ENCODE measurements around the gene SLC25A21.

Gene SLC25A21

DNA sequence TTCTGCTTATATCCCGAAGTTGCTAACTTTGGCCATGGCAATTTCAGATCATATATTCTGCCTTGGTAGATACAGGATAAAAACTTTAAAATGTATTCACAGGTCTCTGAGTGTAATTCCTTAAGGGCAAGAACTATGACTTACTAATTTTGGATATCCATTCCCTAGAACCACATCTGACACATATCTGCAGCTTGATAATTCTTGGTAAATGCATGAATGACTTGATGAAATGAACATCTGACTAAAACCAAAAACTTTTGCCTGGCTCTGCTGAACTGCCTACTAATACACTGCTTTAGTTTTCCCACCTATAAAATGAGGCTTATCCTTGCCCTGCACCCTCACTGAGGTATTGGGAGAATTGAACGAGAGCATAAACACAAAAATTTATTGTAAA is 32.2 kb downstream of the SLC25A21 start:
- DNase-seq: no peak

DNA sequence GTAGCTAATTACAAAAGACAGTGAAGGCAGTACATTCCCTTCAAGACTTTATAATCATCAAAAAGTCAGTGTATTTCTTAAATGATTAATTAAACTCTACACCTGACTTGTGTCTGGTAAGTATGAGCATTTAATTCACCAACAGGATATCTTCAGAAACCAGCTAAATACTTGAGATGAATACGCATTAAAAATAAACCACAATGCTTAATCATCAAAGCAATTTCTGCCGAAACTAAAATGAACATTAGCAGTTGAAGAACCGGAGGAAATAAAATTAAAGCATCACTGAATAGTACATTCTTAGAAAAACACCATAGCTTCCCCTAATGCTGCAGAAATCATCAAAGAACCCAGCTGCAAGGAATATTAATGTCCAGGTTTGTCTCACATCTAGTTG is 32.7 kb downstream of the SLC25A21 start:
- no peak for DNase-seq

DNA sequence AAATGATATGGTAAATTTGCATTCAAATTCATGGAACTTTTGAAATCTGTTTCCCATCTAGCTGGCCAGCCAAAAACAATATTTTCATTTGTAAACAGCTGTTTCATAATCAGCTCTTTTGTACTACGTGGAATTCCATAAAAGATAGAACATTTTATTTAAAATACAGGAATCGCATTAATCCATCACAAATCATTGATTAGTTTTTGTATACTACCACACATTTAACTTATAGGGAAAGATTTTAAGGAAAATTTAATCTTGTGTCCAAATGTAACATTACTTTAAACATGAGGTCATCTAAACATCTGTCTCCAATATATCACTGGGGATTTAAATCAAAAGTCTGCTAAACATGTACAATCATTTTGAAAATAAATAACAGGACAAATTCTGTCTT is 33.5 kb downstream of the SLC25A21 start:
- DNase-seq: no peak

DNA sequence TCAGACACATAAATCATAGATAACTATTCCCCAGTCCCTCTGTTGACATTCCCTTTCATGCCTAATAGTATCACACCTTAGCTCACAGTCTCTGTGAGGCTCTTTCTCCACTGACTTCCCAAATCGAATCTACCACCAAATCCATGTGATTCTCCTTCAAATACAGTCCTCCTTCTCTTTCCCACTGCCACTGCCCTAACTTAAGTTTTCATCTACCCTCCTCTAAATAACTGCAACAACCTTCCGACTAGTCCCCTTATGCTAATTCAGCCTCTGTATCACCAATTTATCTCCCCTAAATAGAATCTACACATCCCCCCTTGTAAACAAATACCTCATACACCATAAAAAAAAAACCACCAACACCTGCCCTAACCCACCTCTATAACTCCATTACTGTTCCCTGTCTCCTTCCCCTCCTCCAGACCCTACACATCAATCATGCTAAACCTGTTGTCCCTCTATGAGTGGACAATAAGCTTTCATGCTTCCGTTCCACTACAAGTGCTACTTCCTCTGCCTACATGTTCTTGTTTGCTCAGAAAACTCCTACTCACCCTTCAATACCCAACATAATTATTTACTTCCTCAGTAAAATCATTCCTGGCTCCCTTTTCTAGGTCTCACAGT is 39.0 kb downstream of the SLC25A21 start:
- DNase-seq: no peak

DNA sequence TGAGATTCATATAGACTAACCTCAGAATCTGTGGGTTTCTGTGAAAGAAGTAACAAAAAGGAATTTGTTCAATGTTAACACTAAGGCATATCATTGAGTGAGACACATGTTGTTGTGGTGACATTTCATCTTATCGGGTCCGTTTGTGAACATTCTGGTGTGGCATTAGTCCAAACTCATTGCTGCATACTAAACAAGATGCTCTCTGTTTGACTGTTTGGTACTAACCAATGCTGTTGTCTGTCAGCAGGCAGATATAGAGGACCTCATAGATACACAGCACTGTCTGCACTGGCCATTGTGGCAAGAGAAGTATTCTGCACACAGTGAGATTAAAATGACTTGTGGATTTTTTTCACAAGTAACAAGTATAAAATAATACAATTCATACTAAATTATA is 41.2 kb downstream of the SLC25A21 start:
- no peak for DNase-seq

DNA sequence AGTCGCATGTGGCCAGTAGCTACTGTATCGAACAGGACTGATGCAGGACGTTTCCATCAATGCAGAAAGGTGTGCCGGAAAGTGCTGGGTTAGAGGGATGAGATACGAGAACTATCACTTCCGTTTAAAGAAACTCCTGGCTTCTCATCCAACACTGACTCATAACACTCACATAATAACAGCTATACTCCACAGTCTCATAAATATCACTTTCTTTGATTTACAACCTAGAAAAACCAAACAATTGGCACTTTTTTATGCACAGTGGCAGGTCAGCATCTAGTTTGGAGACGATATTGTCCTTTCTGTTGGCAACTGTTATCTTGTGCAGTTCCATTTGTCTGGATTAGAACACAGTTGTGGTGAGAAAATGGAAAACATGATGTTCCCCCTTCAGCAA is 43.4 kb downstream of the SLC25A21 start:
- DNase-seq: no peak

DNA sequence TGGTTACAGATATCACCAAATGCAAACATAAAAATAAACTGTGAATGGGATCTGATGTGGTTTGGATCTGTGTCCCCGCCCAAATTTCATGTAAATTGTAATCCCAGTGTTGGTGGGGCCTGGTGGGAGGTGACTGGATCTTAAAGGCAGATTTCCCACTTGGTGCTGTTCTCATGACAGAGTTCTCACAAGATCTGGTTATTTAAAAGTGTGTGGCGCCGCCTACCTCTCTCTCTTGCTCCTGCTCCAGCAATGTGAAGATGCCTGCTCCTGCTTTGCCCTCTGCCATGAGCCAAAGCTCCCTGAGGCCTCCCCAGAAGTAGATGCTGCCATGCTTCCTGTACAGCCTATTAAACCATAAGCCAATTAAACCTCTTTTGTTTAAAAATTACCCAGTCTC is 47.8 kb downstream of the SLC25A21 start:
- DNase-seq: peak; percentile 4

DNA sequence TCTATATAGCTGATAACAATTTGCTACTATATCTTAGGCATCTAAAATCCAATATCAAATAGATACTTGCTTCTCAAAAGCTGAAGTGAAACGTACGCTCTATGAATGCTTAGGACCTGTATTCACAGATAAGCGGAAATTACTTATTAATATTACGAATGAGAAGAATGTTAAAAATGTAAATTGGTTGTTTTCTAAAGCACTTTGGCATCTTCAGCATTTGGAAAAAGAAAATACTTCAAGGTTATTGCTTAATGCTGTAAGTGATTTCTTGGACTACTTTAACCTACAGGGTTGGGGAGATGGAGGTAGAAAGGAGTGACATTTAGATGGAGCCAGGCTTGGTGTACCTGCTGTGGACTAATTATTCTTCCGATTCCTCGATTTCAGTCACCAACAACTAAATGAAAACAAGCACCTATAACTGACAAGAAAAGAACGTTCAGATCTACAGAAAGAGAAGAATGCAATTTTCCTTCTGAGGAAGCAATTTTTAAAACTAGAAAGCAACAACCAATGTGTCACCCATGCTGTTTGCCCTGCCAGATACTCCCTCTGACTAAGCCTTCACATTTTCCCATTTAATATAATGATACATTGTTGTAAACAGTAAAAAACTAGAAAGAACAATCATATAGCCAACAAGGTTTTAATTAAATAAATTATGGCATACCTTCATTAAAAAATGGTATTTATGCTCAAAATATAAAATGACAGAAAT is 49.3 kb downstream of the SLC25A21 start:
- DNase-seq: no peak

DNA sequence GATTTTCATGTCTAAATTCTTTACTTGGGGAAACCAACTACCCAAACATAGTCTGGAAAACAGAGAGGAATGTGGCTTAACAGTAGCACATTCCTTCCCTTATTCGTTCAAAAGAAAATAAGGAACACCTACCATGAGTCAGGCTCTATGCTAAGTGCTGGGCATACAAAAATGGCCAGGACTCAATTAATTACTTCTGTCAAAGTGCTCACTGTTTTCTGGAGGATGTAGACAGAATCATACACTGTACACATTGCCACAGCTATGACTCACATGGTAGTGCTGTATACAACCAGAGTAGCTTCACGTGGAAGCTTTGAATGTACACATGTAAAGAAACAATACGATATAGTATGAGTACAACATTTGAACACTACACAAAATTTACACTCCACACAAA is 50.1 kb downstream of the SLC25A21 start:
- DNase-seq: no peak

DNA sequence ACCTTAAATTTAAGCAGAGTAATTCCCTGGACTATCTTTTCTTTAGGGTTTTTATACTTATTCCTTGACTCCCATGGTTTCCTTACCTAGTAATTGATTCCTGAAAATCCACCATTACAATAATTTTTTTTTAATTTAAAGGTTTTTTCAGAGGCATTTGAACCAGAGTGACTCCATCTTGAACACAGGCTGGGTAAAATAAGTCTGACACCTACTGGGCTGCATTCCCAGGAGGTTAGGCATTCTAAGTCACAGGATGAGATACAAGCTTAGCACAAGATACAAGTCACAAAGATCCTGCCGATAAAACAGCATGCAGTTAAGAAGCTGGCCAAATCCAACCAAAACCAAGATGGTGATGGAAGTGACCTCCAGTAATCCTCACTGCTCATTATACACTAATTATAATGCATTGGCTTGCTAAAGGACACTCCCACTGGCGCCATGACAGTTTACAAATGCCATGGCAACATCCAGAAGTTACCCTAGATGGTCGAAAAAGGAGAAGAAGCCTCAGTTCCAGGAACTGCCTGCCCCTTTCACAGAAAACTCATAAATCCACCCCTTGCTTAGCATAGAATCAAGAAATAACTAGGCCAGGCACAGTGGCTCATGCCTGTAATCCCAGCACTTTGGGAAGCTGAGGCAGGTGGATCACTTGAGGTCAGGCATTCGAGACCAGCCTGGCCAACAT is 53.6 kb downstream of the SLC25A21 start:
- DNase-seq: no peak

DNA sequence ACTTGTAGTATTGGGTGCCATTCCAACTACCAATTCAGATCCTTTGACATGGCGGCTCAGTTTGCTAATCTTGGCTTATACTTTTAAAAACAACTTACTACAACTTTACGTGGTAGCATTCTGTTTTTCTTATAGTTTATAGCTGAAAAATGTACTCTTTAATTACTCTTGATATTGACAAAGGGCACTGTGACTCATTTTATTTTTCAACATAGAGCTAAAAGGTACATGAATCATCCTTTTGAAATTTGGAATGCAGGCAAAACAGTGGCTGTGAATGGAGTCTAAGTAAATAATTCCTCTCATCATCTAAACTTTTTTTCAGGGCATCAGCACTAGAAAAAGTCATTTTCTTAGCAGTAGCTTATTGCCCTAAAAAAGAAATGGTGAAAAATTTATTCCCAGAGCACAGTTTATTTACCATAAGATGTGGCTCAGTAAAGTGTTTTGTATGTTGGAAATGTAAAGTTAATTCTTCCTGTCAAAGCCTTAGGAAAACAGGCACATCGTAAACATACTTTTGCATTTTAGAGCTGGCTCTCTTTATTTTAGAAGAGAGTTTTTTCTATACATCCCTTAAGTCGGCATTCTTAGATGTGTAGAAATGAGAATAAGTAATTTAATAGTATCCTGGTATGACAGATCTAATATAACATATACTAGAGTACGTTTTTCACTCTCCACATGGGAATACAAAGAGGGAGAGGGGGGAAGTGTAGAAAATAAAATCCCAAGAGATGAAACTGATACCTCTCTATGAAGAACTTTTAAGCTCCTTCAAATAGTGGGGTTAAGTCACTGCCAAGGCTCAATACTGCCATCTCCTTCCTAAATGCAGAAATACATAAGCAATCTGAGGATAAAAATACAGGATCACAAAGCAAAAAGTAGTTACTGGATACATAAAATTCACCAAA is 55.2 kb downstream of the SLC25A21 start:
- peak; percentile 3 for DNase-seq

DNA sequence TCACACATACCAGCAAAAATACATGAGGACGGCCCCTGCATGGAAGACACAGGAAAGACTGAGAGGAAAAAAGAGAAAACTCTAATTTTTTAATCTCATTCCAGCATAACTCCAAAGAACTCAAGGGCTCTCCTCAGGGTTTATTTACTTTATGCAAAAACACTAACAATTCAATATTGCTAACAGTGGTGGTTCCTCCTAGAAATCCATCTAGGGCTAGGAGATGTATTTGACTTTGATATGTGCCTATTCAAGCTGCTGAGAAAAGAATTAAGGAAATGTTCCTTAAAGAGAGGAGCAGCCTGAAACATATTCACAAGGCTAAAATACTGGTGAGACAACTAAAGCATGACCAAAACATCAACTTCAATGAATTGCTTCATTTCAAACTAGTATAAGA is 57.0 kb downstream of the SLC25A21 start:
- no peak for DNase-seq

DNA sequence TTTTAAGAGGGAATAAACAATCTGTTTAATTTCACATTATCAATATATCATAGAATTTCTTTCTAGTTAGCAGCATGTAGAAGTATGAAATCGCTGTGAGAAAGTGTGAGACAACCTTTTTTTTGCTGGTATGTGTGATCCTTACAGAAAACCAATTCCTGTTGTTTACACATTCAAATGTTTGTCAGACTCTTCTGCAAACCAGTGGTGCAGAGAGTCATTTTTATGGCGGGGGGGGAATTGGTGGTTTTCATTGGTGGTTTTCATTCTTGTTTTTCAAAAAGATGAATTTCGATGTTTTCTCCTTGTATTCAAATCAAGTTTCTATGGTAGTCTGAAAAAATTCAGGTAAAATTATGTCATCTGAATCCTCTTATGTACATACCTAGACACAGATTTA is 57.8 kb downstream of the SLC25A21 start:
- DNase-seq: no peak

DNA sequence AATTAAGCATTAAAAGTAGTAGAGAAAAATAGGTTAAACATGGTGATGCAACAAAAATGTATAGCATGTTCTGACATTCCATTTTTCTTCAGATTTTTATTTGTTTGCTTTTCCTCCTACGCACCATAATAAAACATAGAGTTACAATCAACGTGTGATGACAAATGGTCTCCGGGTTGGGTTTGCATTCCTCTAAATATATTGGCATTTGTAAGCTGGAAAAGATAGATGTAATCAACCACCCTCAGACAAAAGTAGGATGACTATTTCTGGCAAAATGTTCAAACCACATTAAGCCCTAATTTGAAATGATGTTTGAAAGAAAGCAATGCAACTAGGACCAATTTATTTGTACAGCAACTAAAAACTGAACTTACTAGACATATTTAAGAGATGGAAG is 58.4 kb downstream of the SLC25A21 start:
- DNase-seq: no peak

DNA sequence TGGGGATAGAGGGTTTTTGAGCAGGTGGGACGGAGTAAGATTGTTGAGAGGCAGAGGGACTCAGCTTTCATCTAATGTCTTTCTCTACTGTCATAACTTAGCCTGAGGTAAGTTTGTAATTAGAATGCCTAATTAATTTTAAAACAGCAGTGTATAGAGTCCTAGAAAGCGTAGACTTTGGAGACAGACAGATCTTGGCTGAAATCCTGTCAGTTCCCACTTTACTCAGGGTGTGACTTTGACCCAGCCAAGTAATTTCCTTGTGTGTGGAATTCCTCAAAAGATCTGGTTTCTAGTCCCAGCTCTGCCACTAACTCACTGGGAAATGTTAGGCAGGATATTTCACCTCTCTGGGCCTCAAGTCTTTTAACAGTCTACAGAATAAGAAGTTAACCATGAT is 74.3 kb downstream of the SLC25A21 start:
- DNase-seq: no peak

DNA sequence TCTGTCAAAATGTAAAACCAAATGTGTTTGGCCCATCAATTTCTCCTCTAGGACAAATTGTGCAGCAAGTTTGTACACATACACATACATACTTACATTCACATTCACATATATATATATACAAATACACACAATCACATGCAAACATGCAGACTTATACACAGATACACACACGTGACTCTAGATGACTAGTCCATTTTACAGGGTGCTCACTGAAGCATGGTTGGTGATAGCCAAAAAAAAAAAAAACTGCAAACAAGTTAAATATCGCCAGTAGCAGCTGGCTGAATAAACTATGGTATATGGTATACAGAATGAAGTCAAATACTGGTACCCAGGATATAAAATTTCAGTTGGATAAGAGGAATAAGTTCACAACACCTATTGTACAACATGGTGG is 77.9 kb downstream of the SLC25A21 start:
- DNase-seq: no peak

DNA sequence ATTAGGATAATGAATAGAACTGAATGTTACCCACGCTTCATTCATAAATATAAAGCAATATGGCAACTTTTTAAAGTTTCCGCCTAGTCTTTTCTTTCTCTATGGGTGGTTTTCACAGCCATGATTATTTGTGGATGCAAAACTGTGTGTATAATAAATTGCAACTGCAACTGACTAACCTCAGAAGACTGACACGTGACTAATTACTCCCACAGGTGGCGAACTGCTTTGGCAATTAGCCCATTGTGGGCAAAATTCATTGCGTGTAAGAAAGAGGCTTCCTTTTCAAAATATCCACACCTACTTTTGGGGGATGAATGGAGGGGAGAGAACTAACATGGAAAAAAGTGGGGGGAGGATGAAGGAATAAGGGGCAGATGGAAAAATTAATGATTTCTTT is 79.0 kb downstream of the SLC25A21 start:
- peak; percentile 86 for DNase-seq

DNA sequence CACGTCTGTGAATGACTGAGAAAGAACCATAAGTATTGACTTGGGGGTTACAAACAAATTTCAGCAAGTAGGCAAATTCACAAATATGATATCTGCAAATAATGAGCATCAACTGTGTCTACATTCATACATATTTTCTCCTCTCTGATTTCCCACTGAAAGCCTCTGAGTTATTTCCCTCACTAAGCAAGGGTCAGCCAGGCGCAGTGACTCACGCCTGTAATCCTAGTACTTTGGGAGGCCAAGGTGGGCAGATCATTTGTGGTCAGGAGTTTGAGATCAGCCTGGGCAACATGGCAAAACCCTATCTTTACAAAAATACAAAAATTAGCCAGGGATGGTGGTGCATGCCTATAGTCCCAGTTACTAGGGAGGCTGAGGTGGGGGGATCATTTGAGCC is 80.8 kb downstream of the SLC25A21 start:
- DNase-seq: no peak

DNA sequence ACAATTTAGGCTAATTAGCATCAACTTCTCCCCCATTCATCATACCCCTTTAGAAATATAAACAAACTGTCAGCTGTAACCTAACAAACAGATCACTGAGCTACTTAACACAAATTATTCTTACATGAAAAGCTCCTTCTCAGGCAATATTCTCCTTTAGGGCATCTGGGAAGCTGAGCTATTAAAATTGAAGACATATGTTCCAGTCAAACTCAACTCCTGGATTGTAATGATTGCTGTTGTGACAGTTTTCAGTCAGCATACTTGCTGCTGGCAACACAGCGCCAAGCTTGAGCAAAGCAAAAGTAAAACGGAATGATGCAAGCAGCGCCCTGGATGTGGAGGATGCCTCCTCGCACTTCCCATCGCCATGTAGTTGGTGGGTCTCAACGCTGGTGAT is 82.4 kb downstream of the SLC25A21 start:
- DNase-seq: peak; percentile 42

DNA sequence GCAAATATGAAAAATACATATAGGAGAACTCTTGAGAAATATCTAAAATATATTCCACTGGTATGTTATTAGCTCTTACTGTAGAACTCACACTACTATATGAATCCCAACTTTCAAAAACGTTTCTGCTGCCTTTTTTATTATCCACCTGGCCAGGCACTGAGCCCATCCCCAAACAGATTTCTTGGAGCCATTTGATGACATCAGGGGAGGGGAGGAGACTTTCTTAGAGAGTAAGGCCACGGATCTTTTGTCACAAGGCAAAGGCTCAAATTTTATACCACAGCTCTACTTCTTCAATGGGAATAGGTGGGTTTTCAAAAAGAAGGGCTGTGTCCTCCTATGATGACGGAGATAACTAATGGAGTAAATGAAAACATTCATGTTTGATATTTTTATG is 83.0 kb downstream of the SLC25A21 start:
- DNase-seq: peak; percentile 56

DNA sequence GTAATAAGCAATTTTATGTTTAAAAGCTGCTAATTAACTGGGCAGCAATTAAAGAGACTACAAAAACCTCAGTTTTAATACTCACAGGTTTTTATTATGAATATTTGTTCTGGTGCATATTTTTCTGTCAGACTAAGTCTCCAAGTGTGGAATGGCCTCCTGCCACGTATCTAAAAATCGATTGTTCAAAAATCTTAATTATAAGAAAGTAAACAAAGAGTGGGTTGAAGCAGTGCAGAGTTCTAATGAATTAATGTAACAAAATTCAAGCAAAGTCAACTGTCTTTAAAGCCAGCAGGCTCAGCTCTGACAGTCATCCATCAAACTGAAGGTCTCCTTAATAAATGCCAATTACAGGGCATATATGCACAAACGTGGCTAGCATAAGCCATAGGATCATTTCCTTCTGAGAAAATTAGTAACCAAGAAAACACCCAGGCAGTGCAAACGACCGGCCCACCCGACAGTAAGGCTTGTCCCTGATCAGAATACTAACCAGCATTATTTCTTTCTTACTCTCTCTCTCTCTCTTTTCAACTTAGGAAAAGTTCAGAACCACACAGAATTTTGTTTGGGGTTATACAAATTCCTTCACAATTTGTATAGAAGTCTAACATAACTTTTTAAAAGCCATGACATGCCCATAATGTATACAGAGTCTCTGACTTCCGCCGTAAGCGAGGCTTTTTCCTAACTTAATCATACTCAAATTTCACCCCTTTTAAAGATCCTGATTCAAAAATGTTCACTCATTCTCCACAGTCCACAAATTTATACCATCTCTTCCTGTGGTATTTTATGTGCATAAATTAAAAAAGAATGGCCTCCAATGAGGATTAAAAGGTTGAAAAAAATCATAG is 83.8 kb downstream of the SLC25A21 start:
- DNase-seq: no peak

DNA sequence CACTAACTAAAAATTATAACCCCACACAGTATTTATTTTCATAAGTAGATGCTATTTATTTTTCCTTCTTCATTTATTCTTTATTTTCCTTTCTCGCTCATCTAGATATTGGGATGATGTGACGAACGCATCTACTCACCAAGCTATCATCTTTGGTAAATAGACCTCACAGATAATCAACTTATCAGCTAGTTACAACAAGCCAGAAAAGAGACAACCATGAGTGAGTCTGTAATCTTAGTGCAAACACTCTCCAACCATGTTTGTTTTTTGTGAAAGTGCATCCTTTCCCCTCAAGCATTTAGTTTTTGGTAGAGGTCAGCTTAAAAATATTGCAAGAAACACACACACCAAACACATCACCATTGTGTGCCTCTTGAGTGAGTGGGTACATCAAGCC is 84.9 kb downstream of the SLC25A21 start:
- no peak for DNase-seq

Data from NCI-H1105 (cell line).